K562 (cell line): ENCODE measurements around the gene CDR2L. TPM values are rescaled to one million over a fixed set of nuclear protein-coding genes. Genes with fewer than 3 reads are reported as not detected.
A peak's percentile ranks its signal among the peaks of the same experiment; 100 is the strongest.

Experiments used
- ATF1 ChIP-seq, 2 experiments: fragments of 450-650 bp in 1 of 2; IDR thresholded peaks; 2 replicates each; pipeline ENCODE4 v1.6.1; 2016; ENCODE audit warnings: missing compliant biosample characterization in 1 of 2, missing genetic modification characterization in 1 of 2
- CHD4 ChIP-seq: fragments of 200-600 bp; sonication (generic); IDR thresholded peaks from 3 replicates; pipeline ENCODE4 v1.6.1; 2012; ENCODE audit warnings: low read depth, mild to moderate bottlenecking, mixed read lengths, low read length, inconsistent platforms; ENCODE audit not compliant: insufficient read depth, insufficient replicate concordance, poor library complexity, severe bottlenecking
- E2F6 ChIP-seq, 2 experiments: IDR thresholded peaks; 2 replicates each; pipeline ENCODE4 v1.6.1; 2011; ENCODE audit warnings: borderline replicate concordance in 1 of 2, control low read depth in 1 of 2, low read depth in 1 of 2, low read length in 1 of 2, mild to moderate bottlenecking in 1 of 2, mixed read lengths in 1 of 2, moderate library complexity in 1 of 2; ENCODE audit not compliant: insufficient read depth in 1 of 2, insufficient read length in 1 of 2, poor library complexity in 1 of 2, severe bottlenecking in 1 of 2; ENCODE audit errors: extremely low read depth in 1 of 2
- GATAD2B ChIP-seq: fragments of 450-650 bp; IDR thresholded peaks from 2 replicates; pipeline ENCODE4 v1.6.1; 2017; ENCODE audit warnings: mild to moderate bottlenecking, borderline replicate concordance
- GTF2E2 ChIP-seq: fragments of 200-800 bp; sonication (Bioruptor generic); IDR thresholded peaks from 2 replicates; pipeline ENCODE4 v1.6.1; 2016; ENCODE audit warnings: missing genetic modification characterization, missing compliant biosample characterization
- HIVEP1 ChIP-seq: fragments of 250-450 bp; sonication (Bioruptor Pico); IDR thresholded peaks from 2 replicates; pipeline ENCODE4 v1.4.0; 2020; ENCODE audit warnings: mild to moderate bottlenecking
- HNRNPLL ChIP-seq: fragments of 200-400 bp; formaldehyde crosslinking; IDR thresholded peaks from 2 replicates; pipeline ENCODE4 v1.6.1; 2017; ENCODE audit warnings: low read length, low read depth, mild to moderate bottlenecking; ENCODE audit not compliant: poor library complexity, severe bottlenecking
- MEIS2 ChIP-seq: fragments of 450-650 bp; IDR thresholded peaks from 2 replicates; pipeline ENCODE4 v1.6.1; 2014; ENCODE audit warnings: mild to moderate bottlenecking; ENCODE audit not compliant: partially characterized antibody
- MTA2 ChIP-seq: fragments of 450-650 bp; IDR thresholded peaks from 2 replicates; pipeline ENCODE4 v1.6.1; 2016; ENCODE audit warnings: low read depth
- MTA3 ChIP-seq: fragments of 450-650 bp; formaldehyde crosslinking; IDR thresholded peaks from 2 replicates; pipeline ENCODE4 v1.6.1; 2017; ENCODE audit warnings: mild to moderate bottlenecking, borderline replicate concordance
- NFIC ChIP-seq: fragments of 450-650 bp; IDR thresholded peaks from 2 replicates; pipeline ENCODE4 v1.6.1; 2017; ENCODE audit warnings: mild to moderate bottlenecking, inconsistent platforms
- TAF7 ChIP-seq: fragments of 450-650 bp; IDR thresholded peaks from 2 replicates; pipeline ENCODE4 v1.6.1; 2016; ENCODE audit warnings: missing genetic modification characterization, missing compliant biosample characterization
- TOE1 ChIP-seq, 2 experiments: fragments of 450-650 bp in 1 of 2; sonication (generic) in 1 of 2; formaldehyde crosslinking in 1 of 2; IDR thresholded peaks; 2 replicates each; pipeline versions ENCODE4 v1.7.1 to v1.8.0; 2016 to 2022; ENCODE audit warnings: borderline replicate concordance in 2 of 2, mild to moderate bottlenecking in 2 of 2, antibody characterized with exemption in 1 of 2, inconsistent platforms in 1 of 2, low read depth in 1 of 2, missing genetic modification reagents in 1 of 2, moderate library complexity in 1 of 2
- ZNF41 ChIP-seq: fragments of 250-450 bp; sonication (Bioruptor Pico); conservative IDR thresholded peaks from 2 replicates; pipeline ENCODE4 v1.4.0; 2020; ENCODE audit warnings: mild to moderate bottlenecking
- ZNF766 ChIP-seq: fragments of 200-800 bp; sonication (Bioruptor generic); conservative IDR thresholded peaks from 2 replicates; pipeline ENCODE4 v1.6.1; 2016; ENCODE audit warnings: missing genetic modification characterization, missing compliant biosample characterization
- polyA plus RNA-seq, 8 experiments: library from polyadenylated mRNA; depleted of rRNA in 4 of 8; stranded (reverse) in 5 of 8; unstranded in 3 of 8; fragments of >200 nt; fragmentation: Nextera tagmentation in 2 of 8; fragmentation: Illumina TruSeq in 1 of 8; extraction: Ambion mirVana in 2 of 8; extraction: Trizol in 1 of 8; gene quantifications; 2 replicates each; pipeline versions ENCODE4 v1.2.1 to v1.2.3, GENCODE V29; 2011 to 2014; ENCODE audit warnings: inconsistent platforms in 1 of 8, missing spikeins in 1 of 8
- total RNA-seq, 7 experiments: library from RNA; depleted of rRNA in 6 of 7; stranded (reverse); fragments of >200 nt in 6 of 7; fragmentation: Illumina TruSeq in 2 of 7; extraction: Trizol in 2 of 7; gene quantifications; 2 replicates each; pipeline versions ENCODE4 v1.2.1 to v1.2.3, GENCODE V29; 2011 to 2021; ENCODE audit warnings: low replicate concordance in 1 of 7
- TF ChIP-seq, protein P1 (sequence below), 2 experiments: fragments of 450-650 bp in 1 of 2; sonication (generic) in 1 of 2; formaldehyde crosslinking in 1 of 2; IDR thresholded peaks in 1 of 2; conservative IDR thresholded peaks in 1 of 2; 2 replicates each; pipeline versions ENCODE4 v1.6.1 to v1.8.1; 2016 to 2023; ENCODE audit warnings: mild to moderate bottlenecking in 2 of 2, moderate library complexity in 2 of 2, inconsistent platforms in 1 of 2, missing genetic modification reagents in 1 of 2
- TF ChIP-seq, protein P2 (sequence below): sonication (generic); formaldehyde crosslinking; IDR thresholded peaks from 2 replicates; pipeline ENCODE4 v1.8.1; 2023; ENCODE audit warnings: mild to moderate bottlenecking, missing genetic modification reagents
- TF ChIP-seq, protein P3 (sequence below): fragments of 450-650 bp; formaldehyde crosslinking; IDR thresholded peaks from 2 replicates; pipeline ENCODE4 v1.4.0; 2020; ENCODE audit warnings: mild to moderate bottlenecking

CDR2L gene
- total and polyA plus RNA-seq, 9 of the 15 experiments (the other 6 are each of a cell fraction or from before 2014, with no cell fraction given): 2.7 to 16.0 (median 7.3) TPM

GRCh38 chr17:74987909-74988711 is 678 bp downstream of the CDR2L start (continued):
- TF ChIP-seq CHD4 (no peak), HIVEP1 (CRISPR knock-in tag) (no peak), MTA3 (peak; percentile 39; the same call in 1 of the 2 replicates), E2F6 (IDR thresholded peaks at IDR 0.05; ENCODE audit: borderline replicate concordance in 1 of 2, extremely low read depth in 1 of 2, insufficient read depth in 1 of 2, insufficient read length in 1 of 2, low read depth in 1 of 2, low read length in 1 of 2, poor library complexity in 1 of 2, severe bottlenecking in 1 of 2) (no peak), NFIC (no peak), HNRNPLL (peak; percentile 21), TAF7 (tag) (no peak), TOE1 (IDR thresholded peaks at IDR 0.05; ENCODE audit: borderline replicate concordance) (0 out of 2 replicates have a peak, but pooled peaks have one; percentile 45), TOE1 (CRISPR knock-in tag; IDR thresholded peaks at IDR 0.05; ENCODE audit: borderline replicate concordance, low read depth) (no peak), ZNF41 (no peak), ATF1 (CRISPR knock-in tag; IDR thresholded peaks at IDR 0.05) (0 out of 2 replicates have a peak, but pooled peaks have one; percentile 7), ATF1 (tag; IDR thresholded peaks at IDR 0.05) (no peak), MTA2 (no peak; the same call in 1 of the 2 replicates), ZNF766 (CRISPR knock-in tag) (no peak), GATAD2B (no peak), GTF2E2 (tag) (no peak), MEIS2 (no peak)
- TF ChIP-seq, protein P1, sequence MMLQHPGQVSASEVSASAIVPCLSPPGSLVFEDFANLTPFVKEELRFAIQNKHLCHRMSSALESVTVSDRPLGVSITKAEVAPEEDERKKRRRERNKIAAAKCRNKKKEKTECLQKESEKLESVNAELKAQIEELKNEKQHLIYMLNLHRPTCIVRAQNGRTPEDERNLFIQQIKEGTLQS (IDR thresholded peaks at IDR 0.05): no peak
- TF ChIP-seq, protein P1 (CRISPR knock-in tag; conservative IDR thresholded peaks at IDR 0.05): no peak
- TF ChIP-seq, protein P2, sequence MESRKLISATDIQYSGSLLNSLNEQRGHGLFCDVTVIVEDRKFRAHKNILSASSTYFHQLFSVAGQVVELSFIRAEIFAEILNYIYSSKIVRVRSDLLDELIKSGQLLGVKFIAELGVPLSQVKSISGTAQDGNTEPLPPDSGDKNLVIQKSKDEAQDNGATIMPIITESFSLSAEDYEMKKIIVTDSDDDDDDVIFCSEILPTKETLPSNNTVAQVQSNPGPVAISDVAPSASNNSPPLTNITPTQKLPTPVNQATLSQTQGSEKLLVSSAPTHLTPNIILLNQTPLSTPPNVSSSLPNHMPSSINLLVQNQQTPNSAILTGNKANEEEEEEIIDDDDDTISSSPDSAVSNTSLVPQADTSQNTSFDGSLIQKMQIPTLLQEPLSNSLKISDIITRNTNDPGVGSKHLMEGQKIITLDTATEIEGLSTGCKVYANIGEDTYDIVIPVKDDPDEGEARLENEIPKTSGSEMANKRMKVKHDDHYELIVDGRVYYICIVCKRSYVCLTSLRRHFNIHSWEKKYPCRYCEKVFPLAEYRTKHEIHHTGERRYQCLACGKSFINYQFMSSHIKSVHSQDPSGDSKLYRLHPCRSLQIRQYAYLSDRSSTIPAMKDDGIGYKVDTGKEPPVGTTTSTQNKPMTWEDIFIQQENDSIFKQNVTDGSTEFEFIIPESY (CRISPR knock-in tag): no peak
- TF ChIP-seq, protein P3, sequence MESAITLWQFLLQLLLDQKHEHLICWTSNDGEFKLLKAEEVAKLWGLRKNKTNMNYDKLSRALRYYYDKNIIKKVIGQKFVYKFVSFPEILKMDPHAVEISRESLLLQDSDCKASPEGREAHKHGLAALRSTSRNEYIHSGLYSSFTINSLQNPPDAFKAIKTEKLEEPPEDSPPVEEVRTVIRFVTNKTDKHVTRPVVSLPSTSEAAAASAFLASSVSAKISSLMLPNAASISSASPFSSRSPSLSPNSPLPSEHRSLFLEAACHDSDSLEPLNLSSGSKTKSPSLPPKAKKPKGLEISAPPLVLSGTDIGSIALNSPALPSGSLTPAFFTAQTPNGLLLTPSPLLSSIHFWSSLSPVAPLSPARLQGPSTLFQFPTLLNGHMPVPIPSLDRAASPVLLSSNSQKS (CRISPR knock-in tag): no peak
